ENCODE data around the gene DYSF. TPM values are rescaled to one million over a fixed set of nuclear protein-coding genes. Genes with fewer than 3 reads are reported as not detected.

DYSF gene
- total RNA-seq, 1 donor from 2014 or later, result 37.7 TPM

- TF ChIP-seq, protein P1, sequence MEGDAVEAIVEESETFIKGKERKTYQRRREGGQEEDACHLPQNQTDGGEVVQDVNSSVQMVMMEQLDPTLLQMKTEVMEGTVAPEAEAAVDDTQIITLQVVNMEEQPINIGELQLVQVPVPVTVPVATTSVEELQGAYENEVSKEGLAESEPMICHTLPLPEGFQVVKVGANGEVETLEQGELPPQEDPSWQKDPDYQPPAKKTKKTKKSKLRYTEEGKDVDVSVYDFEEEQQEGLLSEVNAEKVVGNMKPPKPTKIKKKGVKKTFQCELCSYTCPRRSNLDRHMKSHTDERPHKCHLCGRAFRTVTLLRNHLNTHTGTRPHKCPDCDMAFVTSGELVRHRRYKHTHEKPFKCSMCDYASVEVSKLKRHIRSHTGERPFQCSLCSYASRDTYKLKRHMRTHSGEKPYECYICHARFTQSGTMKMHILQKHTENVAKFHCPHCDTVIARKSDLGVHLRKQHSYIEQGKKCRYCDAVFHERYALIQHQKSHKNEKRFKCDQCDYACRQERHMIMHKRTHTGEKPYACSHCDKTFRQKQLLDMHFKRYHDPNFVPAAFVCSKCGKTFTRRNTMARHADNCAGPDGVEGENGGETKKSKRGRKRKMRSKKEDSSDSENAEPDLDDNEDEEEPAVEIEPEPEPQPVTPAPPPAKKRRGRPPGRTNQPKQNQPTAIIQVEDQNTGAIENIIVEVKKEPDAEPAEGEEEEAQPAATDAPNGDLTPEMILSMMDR (IDR thresholded peaks at IDR 0.05), result no peak
- H3K27ac ChIP-seq, result no peak overlapping the region
- intact Hi-C loops (cut with DNase I), result no loop called here
Measured at GRCh38 chr2:71722286-71722685, 268.9 kb downstream of the DYSF start.

GRCh38 chr2:71724793-71725192, 271.4 kb downstream of the DYSF start:
- no peak for DNase-seq
- TF ChIP-seq, protein P1 (IDR thresholded peaks at IDR 0.05), result no peak
- Histone ChIP-seq H3K4me3 (no peak overlapping the region), H3K27me3 (no peaks in the 10 kb centered on the region), H3K36me3 (no peaks in the 10 kb centered on the region), H3K4me1 (peaks cover 12% of the 10 kb centered on the region), H3K9me3 (no peaks in the 10 kb centered on the region), H3K27ac (no peak overlapping the region)
- ATAC-seq, result no peak
- intact Hi-C loops (cut with DNase I), result no loop called here

More at GRCh38 chr2:71722286-71722685, 268.9 kb downstream of the DYSF start:
- DNase-seq (no peak), ATAC-seq (no peak)
- Histone ChIP-seq H3K4me1 (peaks cover 34% of the 10 kb centered on the region), H3K27me3 (no peaks in the 10 kb centered on the region), H3K4me3 (no peak overlapping the region), H3K36me3 (no peaks in the 10 kb centered on the region), H3K9me3 (no peaks in the 10 kb centered on the region)

GRCh38 chr2:71725836-71726235, 272.5 kb downstream of the DYSF start:
- Histone ChIP-seq H3K36me3 (no peaks in the 10 kb centered on the region), H3K27ac (no peak overlapping the region), H3K4me1 (peaks cover 2% of the 10 kb centered on the region), H3K9me3 (no peaks in the 10 kb centered on the region), H3K4me3 (no peak overlapping the region), H3K27me3 (no peaks in the 10 kb centered on the region)
- TF ChIP-seq, protein P1 (IDR thresholded peaks at IDR 0.05), result no peak
- ATAC-seq (no peak), DNase-seq (no peak)
- intact Hi-C loops (cut with DNase I), result no loop called here

DNA sequence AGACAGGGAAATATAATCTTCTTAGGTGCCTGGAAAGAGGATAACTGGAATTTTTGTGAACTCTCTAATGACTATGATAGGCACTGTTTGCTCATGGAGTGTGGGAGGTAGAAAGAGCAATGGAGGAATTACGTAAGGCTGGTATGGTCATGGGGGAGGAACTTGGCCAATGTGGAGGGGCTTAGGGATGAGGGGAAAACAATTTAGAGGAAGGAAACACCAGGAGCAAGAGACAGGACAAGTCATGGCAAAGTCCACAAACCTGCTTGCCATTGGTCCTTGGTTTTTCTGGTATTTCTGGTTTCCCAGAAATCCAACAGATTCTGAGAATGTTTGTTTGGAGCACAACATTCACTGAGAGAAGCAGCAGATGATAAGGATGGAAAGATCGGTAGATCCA, 274.2 kb downstream of the DYSF start:
- Histone ChIP-seq H3K27me3 (no peaks in the 10 kb centered on the region), H3K36me3 (no peaks in the 10 kb centered on the region), H3K9me3 (no peaks in the 10 kb centered on the region), H3K27ac (no peak overlapping the region), H3K4me3 (no peak overlapping the region), H3K4me1 (no peaks in the 10 kb centered on the region)
- DNase-seq (no peak), ATAC-seq (no peak)
- intact Hi-C loops (cut with DNase I), result no loop called here
- TF ChIP-seq, protein P1 (IDR thresholded peaks at IDR 0.05), result no peak

DNA sequence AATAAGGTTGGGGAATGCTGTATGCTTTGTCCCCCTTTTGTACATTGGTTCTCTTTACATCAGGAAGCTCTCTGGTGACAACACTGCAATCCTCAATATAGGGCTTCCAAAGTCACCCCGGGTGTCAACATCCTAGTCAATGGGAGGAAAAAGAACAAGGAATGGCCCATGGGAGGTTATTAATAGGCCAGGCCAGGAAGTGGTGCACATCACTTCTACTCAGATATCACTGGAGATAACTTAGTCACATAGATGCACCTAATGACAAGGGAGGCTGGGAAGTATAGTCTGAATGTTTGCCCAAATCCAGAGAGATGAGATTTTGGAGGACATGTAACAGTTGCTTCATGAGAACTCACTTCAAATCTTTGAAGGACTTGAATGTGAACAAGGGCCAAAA, 274.7 kb downstream of the DYSF start:
- ATAC-seq (no peak), DNase-seq (no peak)
- Histone ChIP-seq H3K9me3 (no peaks in the 10 kb centered on the region), H3K36me3 (no peaks in the 10 kb centered on the region), H3K27ac (no peak overlapping the region), H3K27me3 (no peaks in the 10 kb centered on the region), H3K4me1 (no peaks in the 10 kb centered on the region), H3K4me3 (no peak overlapping the region)
- intact Hi-C loops (cut with DNase I), result no loop called here
- TF ChIP-seq, protein P1 (IDR thresholded peaks at IDR 0.05), result no peak

DNA sequence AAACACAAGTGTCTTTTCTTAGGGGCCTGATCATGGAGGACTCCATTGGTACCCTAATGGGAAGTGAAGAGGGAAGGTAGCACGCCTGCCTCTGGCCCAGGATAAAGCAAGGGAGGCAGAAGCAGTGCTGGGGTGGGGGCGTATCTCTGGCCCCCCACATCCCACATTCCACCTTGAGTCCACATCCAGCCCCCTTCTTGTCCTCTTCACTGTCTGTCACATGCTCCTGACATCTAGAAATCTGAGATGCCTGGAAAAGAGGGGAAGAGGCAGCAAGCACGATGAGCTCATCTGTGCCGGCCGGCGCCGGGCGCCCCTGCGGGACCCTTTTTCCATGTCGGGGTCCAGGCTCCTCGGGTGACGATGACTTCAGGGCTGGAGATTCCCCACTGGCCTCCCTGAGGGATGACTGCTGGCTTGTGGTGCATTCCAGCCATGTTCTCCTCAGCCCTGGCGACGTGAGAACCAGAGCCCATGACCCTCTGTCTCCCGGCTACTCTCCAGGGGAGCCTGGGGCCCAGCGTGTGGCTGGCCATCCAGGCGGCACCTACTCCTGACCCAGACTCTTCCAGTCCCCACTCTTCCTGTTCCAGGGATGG, 277.5 kb downstream of the DYSF start:
- H3K4me1 ChIP-seq, result no peaks in the 10 kb centered on the region
- no peaks in the 10 kb centered on the region for H3K9me3 ChIP-seq
- TF ChIP-seq, protein P1 (IDR thresholded peaks at IDR 0.05), result no peak
- ATAC-seq (no peak), DNase-seq (no peak)
- intact Hi-C loops (cut with DNase I), result no loop called here
- H3K27ac ChIP-seq, result no peak overlapping the region
- no peak overlapping the region for H3K4me3 ChIP-seq
- H3K36me3 ChIP-seq, result no peaks in the 10 kb centered on the region
- H3K27me3 ChIP-seq, result no peaks in the 10 kb centered on the region
